ENCODE data around the gene HRH3.

The HRH3 gene

DNA sequence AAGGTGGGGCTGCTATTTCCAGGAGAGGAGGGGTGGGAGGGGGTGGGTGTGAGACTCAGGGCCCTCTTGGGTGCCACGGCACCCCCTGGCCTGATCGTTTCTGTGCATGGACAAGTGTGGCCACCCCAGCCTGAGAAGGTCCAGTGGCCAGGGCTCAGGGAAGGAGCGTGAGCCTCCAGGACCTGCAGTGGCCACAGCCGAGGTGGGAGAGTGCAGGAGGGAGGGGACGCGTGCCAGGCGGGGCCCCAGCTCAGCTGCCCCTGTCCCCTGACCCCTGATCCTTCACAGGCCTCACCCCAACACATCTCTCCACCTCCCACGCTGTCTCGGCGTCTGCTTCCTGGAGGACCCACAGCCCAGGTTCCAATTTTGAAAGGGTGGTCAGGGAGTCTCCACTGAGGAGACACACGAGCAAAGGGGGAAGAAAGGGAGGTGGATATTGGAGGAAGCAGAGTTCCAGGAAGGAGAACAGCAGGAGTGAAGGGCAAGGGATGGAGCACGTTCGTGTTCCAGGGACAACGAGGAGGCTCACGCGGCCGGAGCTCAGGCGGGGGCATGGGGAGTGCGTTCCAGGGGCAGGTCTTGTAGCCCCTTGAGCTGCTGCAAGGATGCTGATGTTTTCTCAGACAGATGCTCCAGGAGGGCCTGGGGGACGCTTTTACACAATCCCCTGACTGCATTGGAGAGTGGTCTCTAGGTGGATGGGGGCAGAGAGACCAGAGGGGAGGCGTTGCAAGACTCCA is 4.2 kb upstream of the HRH3 start:
- no peak for TF ChIP-seq CTCF (IDR thresholded peaks at IDR 0.05; ENCODE audit: low read depth, low read length)
- DNase-seq (ENCODE audit: extremely low read depth, low read depth): no peak

- TF ChIP-seq CTCF (IDR thresholded peaks at IDR 0.05; ENCODE audit: low read depth, low read length): no peak
- DNase-seq (ENCODE audit: extremely low read depth, low read depth): no peak
Measured at GRCh38 chr20:62223571-62223970, 3.5 kb upstream of the HRH3 start.

DNA sequence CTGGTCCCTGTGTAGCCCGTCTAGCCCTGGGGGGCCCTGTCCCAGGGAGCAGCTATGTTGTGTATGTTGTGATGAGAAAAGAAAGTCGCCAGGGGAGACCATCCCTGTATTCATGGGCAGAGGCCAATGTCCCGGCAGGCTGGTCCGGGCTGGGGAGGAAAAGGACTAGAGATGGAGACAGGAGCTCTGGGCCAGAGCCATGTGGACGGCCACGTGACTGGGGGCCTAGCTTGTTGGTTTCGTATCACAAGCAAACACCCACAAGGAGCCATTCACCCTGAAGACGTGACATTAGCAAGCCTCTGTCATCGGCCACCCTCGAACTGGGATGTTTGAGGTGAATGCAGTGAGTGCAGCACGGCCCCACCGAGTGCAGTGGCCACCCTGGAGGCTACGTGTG is 2.9 kb upstream of the HRH3 start:
- no peak for DNase-seq (ENCODE audit: extremely low read depth, low read depth)
- TF ChIP-seq CTCF (IDR thresholded peaks at IDR 0.05; ENCODE audit: low read depth, low read length): no peak

DNA sequence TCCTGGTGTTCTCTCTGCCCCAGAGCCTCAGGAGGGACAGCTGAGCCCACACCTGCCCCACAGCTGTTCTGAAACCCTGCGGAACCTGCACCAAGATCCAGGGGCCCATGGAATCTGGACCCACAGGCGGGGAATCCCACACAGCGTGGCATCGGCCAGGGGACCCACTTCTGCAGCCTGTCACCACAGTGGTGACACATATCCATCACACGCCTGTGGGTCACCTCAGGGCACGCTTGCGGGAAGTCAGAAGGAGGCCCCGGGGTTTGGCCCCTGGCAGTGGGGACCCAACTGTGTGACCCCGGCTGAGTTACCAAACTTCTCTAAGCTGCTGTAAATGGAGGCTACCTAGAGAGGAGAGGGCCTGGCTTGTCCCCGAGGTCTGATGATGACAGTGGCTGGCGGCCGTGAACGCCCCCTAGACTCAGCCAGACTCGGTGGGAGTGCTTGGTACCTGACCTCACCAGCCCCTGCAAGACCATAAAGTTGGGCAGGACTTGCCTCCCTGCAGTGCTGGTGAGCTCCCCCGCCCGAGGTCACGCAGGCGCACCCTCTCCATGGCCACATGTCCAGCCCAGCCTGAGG is 2.3 kb upstream of the HRH3 start:
- DNase-seq (ENCODE audit: extremely low read depth, low read depth): no peak
- no peak for TF ChIP-seq CTCF (IDR thresholded peaks at IDR 0.05; ENCODE audit: low read depth, low read length)

- TF ChIP-seq CTCF (IDR thresholded peaks at IDR 0.05; ENCODE audit: low read depth, low read length): no peak
Measured at GRCh38 chr20:62220666-62221568, 839 bp upstream of the HRH3 start.

DNA sequence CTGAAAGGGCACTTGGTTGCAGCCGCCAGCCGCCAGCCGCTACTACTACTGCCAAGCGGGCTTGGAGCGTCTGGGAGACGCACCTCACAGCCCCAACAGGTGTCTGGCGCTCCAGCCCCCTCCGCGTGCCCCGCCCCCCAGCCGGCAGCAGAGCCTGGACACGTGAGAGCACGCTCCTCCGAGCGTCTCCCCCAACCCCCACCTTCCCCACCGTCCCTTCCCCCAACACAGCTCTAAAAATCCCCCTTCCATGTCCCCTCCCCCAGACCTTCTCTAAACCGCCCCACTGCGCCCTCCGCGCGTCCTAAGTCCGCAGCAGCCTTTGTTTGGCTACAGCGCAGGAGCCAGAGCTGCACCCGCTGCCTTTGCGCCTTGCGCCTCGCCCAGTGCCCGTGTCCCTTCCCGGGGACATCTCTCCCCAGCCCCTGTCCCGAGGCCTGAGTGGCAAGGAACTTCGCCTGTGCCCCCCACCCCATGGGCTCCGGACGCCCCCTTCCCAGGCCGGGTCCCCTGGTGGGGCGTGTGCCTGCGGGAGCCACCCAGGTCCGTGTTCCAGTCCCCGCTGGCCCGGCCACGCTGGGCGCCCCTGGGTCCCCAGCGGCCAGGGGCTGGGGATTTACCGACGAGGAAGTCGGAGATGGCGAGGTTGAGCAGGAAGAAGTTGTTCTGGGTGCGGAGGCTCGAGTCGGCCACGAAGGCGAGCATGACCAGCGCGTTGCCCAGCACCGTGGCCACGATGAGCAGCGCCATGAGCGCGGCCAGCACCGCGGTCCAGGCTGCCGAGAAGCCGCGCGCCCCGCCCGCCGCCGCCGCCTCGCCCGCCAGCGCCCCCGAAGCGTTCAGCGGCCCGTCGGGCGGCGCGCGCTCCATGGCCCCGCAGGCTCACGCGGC is 732 bp downstream of the HRH3 start:
- TF ChIP-seq CTCF (IDR thresholded peaks at IDR 0.05; ENCODE audit: low read depth, low read length): no peak
- DNase-seq (ENCODE audit: extremely low read depth, low read depth): no peak

More at GRCh38 chr20:62220666-62221568, 839 bp upstream of the HRH3 start:
- no peak for DNase-seq (ENCODE audit: extremely low read depth, low read depth)

Data from AG09319 (cell line).